Fibroblast of mammary gland (primary cell): ENCODE data around the gene SPIRE2.

Source experiments
- DNase-seq: peaks from one replicate; pipeline ENCODE4 v3.0.0-alpha.2; 2010; ENCODE audit warnings: low read depth
- H3K4me3 ChIP-seq: 2 replicates; pipeline ENCODE4 v1.5.1; 2011; ENCODE audit warnings: low read depth, mild to moderate bottlenecking, low read length, moderate library complexity; ENCODE audit not compliant: control insufficient read depth
- CTCF ChIP-seq: conservative IDR thresholded peaks from 2 replicates; pipeline ENCODE4 v1.5.1; 2011; ENCODE audit warnings: low read depth, low read length, inconsistent platforms; ENCODE audit not compliant: control insufficient read depth, insufficient read depth

Gene SPIRE2

GRCh38 chr16:89897204-89897603, 68.9 kb downstream of the SPIRE2 start:
- no peak for DNase-seq
- no peak overlapping the region for H3K4me3 ChIP-seq
- TF ChIP-seq CTCF: no peak

DNA sequence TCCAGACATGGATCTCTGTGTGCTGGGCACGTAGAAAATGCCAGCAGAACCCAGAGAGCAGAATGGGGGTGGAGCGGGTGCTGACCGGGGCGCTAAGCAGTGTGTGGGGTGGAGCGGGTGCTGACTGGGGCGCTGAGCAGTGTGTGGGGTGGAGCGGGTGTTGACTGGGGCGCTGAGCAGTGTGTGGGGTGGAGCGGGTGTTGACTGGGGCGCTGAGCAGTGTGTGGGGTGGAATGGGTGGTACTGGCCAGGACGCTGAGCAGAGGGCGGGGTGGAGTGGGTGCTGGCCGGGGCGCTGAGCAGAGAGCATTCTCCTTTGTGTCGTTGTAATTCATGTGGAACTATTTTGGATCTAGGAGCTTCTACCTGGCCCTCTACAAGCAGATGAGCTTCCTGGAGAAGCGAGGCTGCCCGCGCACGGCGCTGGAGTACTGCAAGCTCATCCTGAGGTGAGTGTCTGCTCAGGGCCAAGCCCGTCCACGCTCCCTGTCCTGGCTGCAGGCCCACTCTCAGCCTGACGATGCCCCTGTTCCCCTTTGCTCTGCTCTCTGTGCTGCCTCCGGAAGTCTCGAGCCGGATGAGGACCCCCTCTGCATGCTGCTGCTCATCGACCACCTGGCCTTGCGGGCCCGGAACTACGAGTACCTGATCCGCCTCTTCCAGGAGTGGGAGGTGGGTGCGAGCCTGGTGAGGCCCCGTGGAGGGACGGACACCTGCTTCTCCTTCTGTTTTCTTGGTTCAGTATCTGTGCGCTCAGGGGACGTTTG, 70.1 kb downstream of the SPIRE2 start:
- DNase-seq: no peak
- TF ChIP-seq CTCF: no peak
- no peak overlapping the region for H3K4me3 ChIP-seq

GRCh38 chr16:89899879-89900481, 71.7 kb downstream of the SPIRE2 start:
- no peak overlapping the region for H3K4me3 ChIP-seq
- TF ChIP-seq CTCF: no peak
- DNase-seq: no peak

- TF ChIP-seq CTCF: no peak
- no peak overlapping the region for H3K4me3 ChIP-seq
- DNase-seq: no peak
Observed at GRCh38 chr16:89900885-89901284, 72.6 kb downstream of the SPIRE2 start.

DNA sequence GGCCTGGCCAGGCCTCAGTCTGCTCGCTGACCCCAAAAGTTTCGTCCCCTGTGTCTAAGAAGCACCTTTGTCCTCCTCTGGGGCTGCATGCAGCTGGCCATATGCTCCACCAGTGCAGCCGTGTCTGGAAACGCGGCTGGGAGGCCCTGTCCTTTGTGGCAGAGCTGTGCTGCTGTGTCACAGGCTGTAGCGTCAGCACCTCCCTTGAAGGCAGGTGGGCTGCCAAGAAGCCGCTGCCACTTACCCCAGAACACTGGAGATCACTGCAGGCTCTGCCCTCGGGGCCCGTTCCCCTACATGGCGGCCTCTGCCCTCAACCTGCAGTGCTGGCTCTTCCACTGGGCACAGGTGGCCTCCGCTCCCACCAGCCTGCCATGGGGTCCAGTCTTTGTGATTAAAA, 74.7 kb downstream of the SPIRE2 start:
- H3K4me3 ChIP-seq: no peak overlapping the region
- TF ChIP-seq CTCF: no peak
- DNase-seq: no peak

- no peak for TF ChIP-seq CTCF
- DNase-seq: no peak
- no peak overlapping the region for H3K4me3 ChIP-seq
Observed at GRCh38 chr16:89903908-89904515, 75.7 kb downstream of the SPIRE2 start.
